Smooth muscle cell (in vitro differentiated cells): ENCODE results near the gene ST3GAL2. TPM values are rescaled to one million over a fixed set of nuclear protein-coding genes. Genes with fewer than 3 reads are reported as not detected.
A peak's percentile ranks its signal among the peaks of the same experiment; 100 is the strongest.
"Not testable (repeated sequence)": the region's sequence is repeated elsewhere in the genome, so short reads cannot be mapped to it uniquely, and the experiment has no call there.

Source experiments
- DNase-seq: peaks from one replicate; lab custom pipeline; 2025; ENCODE audit not compliant: unreplicated experiment; lab: John Stamatoyannopoulos, UW
- H2AFZ ChIP-seq: fragments of 200-600 bp; sonication (generic); 2 replicates; pipeline ENCODE4 v1.6.0; 2016; ENCODE audit warnings: antibody characterized with exemption, low read depth, mild to moderate bottlenecking
- H3F3A ChIP-seq: fragments of 200-600 bp; sonication (generic); 2 replicates; pipeline ENCODE4 v1.6.0; 2017; ENCODE audit warnings: antibody characterized with exemption, low read depth
- H3K27ac ChIP-seq: fragments of 200-600 bp; sonication (generic); 2 replicates; pipeline ENCODE4 v1.5.1; 2016; ENCODE audit warnings: low read depth, mild to moderate bottlenecking
- H3K27me3 ChIP-seq: fragments of 200-600 bp; sonication (generic); 2 replicates; pipeline ENCODE4 v1.6.1; 2016; ENCODE audit warnings: low read depth, mild to moderate bottlenecking
- H3K36me3 ChIP-seq: fragments of 200-600 bp; sonication (generic); 2 replicates; pipeline ENCODE4 v1.5.1; 2016; ENCODE audit warnings: low read depth
- H3K4me1 ChIP-seq: fragments of 200-600 bp; sonication (generic); 2 replicates; pipeline ENCODE4 v1.5.1; 2016; ENCODE audit warnings: low read depth
- H3K4me2 ChIP-seq: fragments of 200-600 bp; sonication (generic); 2 replicates; pipeline ENCODE4 v1.6.0; 2016; ENCODE audit warnings: mild to moderate bottlenecking
- H3K4me3 ChIP-seq: fragments of 200-600 bp; sonication (generic); 2 replicates; pipeline ENCODE4 v1.5.1; 2016; ENCODE audit warnings: mild to moderate bottlenecking
- H3K79me2 ChIP-seq: fragments of 200-600 bp; sonication (generic); 2 replicates; pipeline ENCODE4 v1.6.0; 2016; ENCODE audit warnings: low read depth, mild to moderate bottlenecking
- H3K9ac ChIP-seq: fragments of 200-600 bp; sonication (generic); 2 replicates; pipeline ENCODE4 v1.6.0; 2016; ENCODE audit warnings: low read depth
- H3K9me3 ChIP-seq: fragments of 200-600 bp; sonication (generic); replicated peaks from 2 replicates; pipeline ENCODE4 v1.5.1; 2016; ENCODE audit warnings: low read depth
- H4K20me1 ChIP-seq: fragments of 200-600 bp; sonication (generic); 2 replicates; pipeline ENCODE4 v1.6.0; 2016; ENCODE audit warnings: low read depth
- CTCF ChIP-seq: fragments of 200-600 bp; sonication (generic); IDR thresholded peaks from 2 replicates; pipeline ENCODE4 v1.5.1; 2017; ENCODE audit warnings: borderline replicate concordance, mild to moderate bottlenecking, antibody characterized with exemption; ENCODE audit not compliant: insufficient read depth, poor library complexity, severe bottlenecking
- WGBS: methylation state at CpG from one replicate; pipeline ENCODE4 v1.1.7; 2016; ENCODE audit warnings: low lambda C conversion rate; 5-methylcytosine and 5-hydroxymethylcytosine counted together
- polyA plus RNA-seq: library from polyadenylated mRNA; unstranded; fragments of >200 nt; fragmentation: Nextera tagmentation; extraction: Ambion mirVana; gene quantifications from 2 replicates; pipeline ENCODE4 v1.2.1, GENCODE V29; 2016
- total RNA-seq: library from RNA; depleted of rRNA; stranded (reverse); fragments of >200 nt; gene quantifications from 2 replicates; pipeline ENCODE4 v1.2.3, GENCODE V29; 2014

The ST3GAL2 gene
- total and polyA plus RNA-seq, 2 experiments from 2014 or later, result 32.5 to 42.3 TPM

GRCh38 chr16:70372921-70373728, 65.8 kb downstream of the ST3GAL2 start:
- Histone ChIP-seq H3K9me3 (no peaks in the 10 kb centered on the region), H3K27ac (no peak overlapping the region), H3K79me2 (peaks cover 6% of the 10 kb centered on the region), H3K4me1 (no peaks in the 10 kb centered on the region), H4K20me1 (peaks cover 5% of the 10 kb centered on the region), H3F3A (no peaks in the 10 kb centered on the region), H3K4me2 (no peak overlapping the region), H3K9ac (no peak overlapping the region), H3K36me3 (no peaks in the 10 kb centered on the region), H3K4me3 (no peak overlapping the region), H2AFZ (no peak overlapping the region), H3K27me3 (no peaks in the 10 kb centered on the region)
- DNase-seq, result no peak
- WGBS, result 98% methylated on average over 22 of the region's 22 CpGs
- no peak for TF ChIP-seq CTCF

- no peaks in the 10 kb centered on the region for H3F3A ChIP-seq
- H3K27ac ChIP-seq, result no peak overlapping the region
- H3K9ac ChIP-seq, result no peak overlapping the region
- no peak for DNase-seq
- H3K79me2 ChIP-seq, result no peaks in the 10 kb centered on the region
- no peaks in the 10 kb centered on the region for H3K9me3 ChIP-seq
- H3K36me3 ChIP-seq, result no peaks in the 10 kb centered on the region
- H3K4me1 ChIP-seq, result no peaks in the 10 kb centered on the region
- TF ChIP-seq CTCF, result no peak
- no peak overlapping the region for H2AFZ ChIP-seq
- peaks cover under 1% of the 10 kb centered on the region for H4K20me1 ChIP-seq
- H3K4me2 ChIP-seq, result no peak overlapping the region
- no peaks in the 10 kb centered on the region for H3K27me3 ChIP-seq
- WGBS, result 96% methylated on average over 10 of the region's 10 CpGs
- H3K4me3 ChIP-seq, result no peak overlapping the region
Measured at GRCh38 chr16:70370924-70371323, 68.0 kb downstream of the ST3GAL2 start.

- H4K20me1 ChIP-seq, H3K36me3 ChIP-seq, H3K4me3 ChIP-seq, H3K27me3 ChIP-seq, H2AFZ ChIP-seq, H3K4me1 ChIP-seq, H3K9ac ChIP-seq, H3F3A ChIP-seq, H3K9me3 ChIP-seq, H3K27ac ChIP-seq, H3K79me2 ChIP-seq, H3K4me2 ChIP-seq, DNase-seq: not testable (repeated sequence)
- WGBS, result 81% methylated on average over 10 of the region's 10 CpGs
- peak; percentile 58 for TF ChIP-seq CTCF
Measured at GRCh38 chr16:70370145-70370544, 68.8 kb downstream of the ST3GAL2 start.

GRCh38 chr16:70364399-70364798, 74.5 kb downstream of the ST3GAL2 start:
- Histone ChIP-seq H3K4me1 (no peaks in the 10 kb centered on the region), H4K20me1 (no peaks in the 10 kb centered on the region), H3F3A (no peaks in the 10 kb centered on the region), H3K4me3 (no peak overlapping the region), H3K9ac (no peak overlapping the region), H3K9me3 (no peaks in the 10 kb centered on the region), H3K36me3 (peaks cover 40% of the 10 kb centered on the region), H3K27ac (no peak overlapping the region), H3K4me2 (no peak overlapping the region), H2AFZ (no peak overlapping the region), H3K79me2 (no peaks in the 10 kb centered on the region), H3K27me3 (no peaks in the 10 kb centered on the region)
- no peak for TF ChIP-seq CTCF
- DNase-seq, result no peak
- WGBS, result 93% methylated on average over 5 of the region's 5 CpGs
